Measurements from ENCODE around the gene SMIM23. TPM values are rescaled to one million over a fixed set of nuclear protein-coding genes. Genes with fewer than 3 reads are reported as not detected.

The SMIM23 gene
- total RNA-seq (2014; rRNA removed) (not detected in 2 replicates), Bru-seq, nascent RNA (not detected), BruChase-seq, experiment 1, labeled RNA remaining after a 6-hour chase (not detected), BruChase-seq, experiment 2, labeled RNA remaining after a 2-hour chase (not detected)
- long read RNA-seq: 0 reads

DNA sequence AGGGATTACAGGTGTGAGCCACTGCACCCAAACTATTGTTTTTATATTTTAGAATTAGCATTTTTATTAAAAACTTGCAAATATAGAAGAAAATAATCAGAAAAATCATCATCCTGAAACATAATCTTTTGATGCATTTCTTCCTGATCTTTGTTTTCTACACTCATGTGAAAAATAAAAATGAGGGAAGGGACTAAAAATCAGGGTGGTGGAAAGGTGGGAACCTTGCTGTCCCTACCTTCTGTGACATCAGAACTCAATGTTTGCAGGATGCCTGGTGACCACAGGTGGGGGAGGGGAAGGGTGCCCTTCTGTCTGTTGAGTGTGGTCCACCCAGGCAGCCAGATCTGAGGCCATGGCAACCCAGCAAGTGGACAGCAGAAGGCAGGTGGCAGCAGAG is at the start of gene SMIM23:
Gene SMIM23, plus strand, starts transcription at position 301 of the 400 bp plus-strand sequence. Its CDS starts 55 bp downstream, at position 356.
- H3K36me3 ChIP-seq (ENCODE audit: low read depth, low read length): no peaks in the 10 kb centered on the region
- no peak within 1 kb of the TSS for H3K4me3 ChIP-seq (ENCODE audit: low read length)
- H4K20me1 ChIP-seq (ENCODE audit: low read length): no peaks in the 10 kb centered on the region
- H3K9me2 ChIP-seq (replicated peaks; ENCODE audit: low read length): no peaks in the 10 kb centered on the region
- H3K4me1 ChIP-seq (ENCODE audit: insufficient read depth, low read length): peaks cover 9% of the 10 kb centered on the region
- H2AFZ ChIP-seq (ENCODE audit: low read length): no peak within 1 kb of the TSS
- peaks cover 27% of the 10 kb centered on the region; the same call in 1 of the 2 replicates for H3K27me3 ChIP-seq (ENCODE audit: low read length)
- no TSS peak for BruUV-seq (replicated peaks)
- H3K9ac ChIP-seq (ENCODE audit: low read length): no peak within 1 kb of the TSS
- CTCF ChIA-PET: no interaction called here
- DNase-seq: no peak
- no peaks in the 10 kb centered on the region for H3K79me2 ChIP-seq (ENCODE audit: low read length)
- intact Hi-C loops (cut with micrococcal nuclease): no loop called here
- no peak within 1 kb of the TSS for H3K4me2 ChIP-seq (ENCODE audit: low read length)
- H3K9me3 ChIP-seq (ENCODE audit: low read length): no peaks in the 10 kb centered on the region
- no peak for TF ChIP-seq EZH2phosphoT487 (IDR thresholded peaks at IDR 0.05; ENCODE audit: borderline replicate concordance, low read length)
- TF ChIP-seq, protein P1, sequence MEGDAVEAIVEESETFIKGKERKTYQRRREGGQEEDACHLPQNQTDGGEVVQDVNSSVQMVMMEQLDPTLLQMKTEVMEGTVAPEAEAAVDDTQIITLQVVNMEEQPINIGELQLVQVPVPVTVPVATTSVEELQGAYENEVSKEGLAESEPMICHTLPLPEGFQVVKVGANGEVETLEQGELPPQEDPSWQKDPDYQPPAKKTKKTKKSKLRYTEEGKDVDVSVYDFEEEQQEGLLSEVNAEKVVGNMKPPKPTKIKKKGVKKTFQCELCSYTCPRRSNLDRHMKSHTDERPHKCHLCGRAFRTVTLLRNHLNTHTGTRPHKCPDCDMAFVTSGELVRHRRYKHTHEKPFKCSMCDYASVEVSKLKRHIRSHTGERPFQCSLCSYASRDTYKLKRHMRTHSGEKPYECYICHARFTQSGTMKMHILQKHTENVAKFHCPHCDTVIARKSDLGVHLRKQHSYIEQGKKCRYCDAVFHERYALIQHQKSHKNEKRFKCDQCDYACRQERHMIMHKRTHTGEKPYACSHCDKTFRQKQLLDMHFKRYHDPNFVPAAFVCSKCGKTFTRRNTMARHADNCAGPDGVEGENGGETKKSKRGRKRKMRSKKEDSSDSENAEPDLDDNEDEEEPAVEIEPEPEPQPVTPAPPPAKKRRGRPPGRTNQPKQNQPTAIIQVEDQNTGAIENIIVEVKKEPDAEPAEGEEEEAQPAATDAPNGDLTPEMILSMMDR (conservative IDR thresholded peaks at IDR 0.05; ENCODE audit: low read depth, low read length): no peak
- no peak for TF ChIP-seq EZH2 (IDR thresholded peaks at IDR 0.05; ENCODE audit: low read length, unreplicated experiment)
- no peak within 1 kb of the TSS for H3K27ac ChIP-seq (ENCODE audit: low read length)
- POLR2A ChIA-PET (ENCODE audit: unreplicated experiment): no interaction called here
- no peak for ATAC-seq
- H3F3A ChIP-seq (ENCODE audit: low read length, unreplicated experiment): no peaks in the 10 kb centered on the region

DNA sequence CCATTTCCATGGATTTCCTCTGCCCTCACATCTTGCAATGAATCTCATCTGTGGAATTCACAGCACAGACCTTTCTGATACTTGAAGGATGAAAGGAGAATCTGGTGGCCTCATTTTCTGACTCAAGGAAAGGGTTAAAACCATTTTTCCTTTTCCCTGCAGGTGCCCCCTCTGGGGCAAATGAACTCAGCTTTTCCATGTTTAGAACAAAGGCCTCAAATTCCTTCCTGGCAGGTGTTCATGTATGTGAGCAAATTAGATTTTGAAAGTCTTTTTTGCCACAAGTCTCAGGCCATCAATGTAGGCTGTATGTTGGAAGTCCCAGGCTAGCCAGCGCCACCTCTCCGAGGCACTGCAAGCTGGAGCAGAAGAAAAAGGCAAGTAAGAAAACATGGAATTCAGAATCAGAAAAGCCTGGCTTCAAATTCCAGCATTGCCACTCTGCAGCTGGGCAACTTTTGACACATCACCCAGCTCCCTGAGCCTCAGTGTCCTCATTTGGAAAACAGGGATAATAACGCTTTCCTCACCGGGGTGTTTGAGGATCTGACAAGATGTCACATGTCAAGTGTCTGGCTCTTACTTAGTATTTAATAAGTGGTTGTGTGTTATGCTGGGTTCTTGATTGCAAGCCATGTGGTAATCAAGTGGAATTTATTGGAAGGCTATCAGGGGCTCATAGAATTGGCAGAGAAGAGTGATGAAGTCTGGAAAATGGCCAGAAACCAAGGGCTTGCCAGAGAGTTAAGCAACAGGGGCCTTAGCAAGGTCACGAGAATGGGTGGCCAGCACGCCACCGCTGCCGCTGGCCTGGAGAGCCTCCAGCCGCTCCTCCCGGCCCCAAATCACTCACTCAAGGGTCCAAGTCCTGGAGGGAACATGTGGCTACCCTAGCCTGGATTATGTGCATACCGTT is 48.4 kb upstream of the SMIM23 start:
- ATAC-seq: no peak
- Histone ChIP-seq H3K4me3 (ENCODE audit: low read length) (no peak overlapping the region), H2AFZ (ENCODE audit: low read length) (no peak overlapping the region), H3F3A (ENCODE audit: low read length, unreplicated experiment) (no peaks in the 10 kb centered on the region), H4K20me1 (ENCODE audit: low read length) (no peaks in the 10 kb centered on the region), H3K9ac (ENCODE audit: low read length) (no peak overlapping the region), H3K4me2 (ENCODE audit: low read length) (no peak overlapping the region), H3K9me2 (replicated peaks; ENCODE audit: low read length) (no peaks in the 10 kb centered on the region), H3K36me3 (ENCODE audit: low read depth, low read length) (no peaks in the 10 kb centered on the region), H3K27me3 (ENCODE audit: low read length) (peaks cover 52% of the 10 kb centered on the region), H3K79me2 (ENCODE audit: low read length) (no peaks in the 10 kb centered on the region), H3K27ac (ENCODE audit: low read length) (no peak overlapping the region), H3K4me1 (ENCODE audit: insufficient read depth, low read length) (no peaks in the 10 kb centered on the region), H3K9me3 (ENCODE audit: low read length) (no peaks in the 10 kb centered on the region)
- DNase-seq: no peak
- ChIA-PET CTCF (no interaction called here), POLR2A (ENCODE audit: unreplicated experiment) (no interaction called here)
- no TSS peak for BruUV-seq (replicated peaks)
- no peak for TF ChIP-seq EZH2 (IDR thresholded peaks at IDR 0.05; ENCODE audit: low read length, unreplicated experiment)
- TF ChIP-seq, protein P1 (conservative IDR thresholded peaks at IDR 0.05; ENCODE audit: low read depth, low read length): no peak
- no peak for TF ChIP-seq EZH2phosphoT487 (IDR thresholded peaks at IDR 0.05; ENCODE audit: borderline replicate concordance, low read length)
- intact Hi-C loops (cut with micrococcal nuclease): no loop called here

DNA sequence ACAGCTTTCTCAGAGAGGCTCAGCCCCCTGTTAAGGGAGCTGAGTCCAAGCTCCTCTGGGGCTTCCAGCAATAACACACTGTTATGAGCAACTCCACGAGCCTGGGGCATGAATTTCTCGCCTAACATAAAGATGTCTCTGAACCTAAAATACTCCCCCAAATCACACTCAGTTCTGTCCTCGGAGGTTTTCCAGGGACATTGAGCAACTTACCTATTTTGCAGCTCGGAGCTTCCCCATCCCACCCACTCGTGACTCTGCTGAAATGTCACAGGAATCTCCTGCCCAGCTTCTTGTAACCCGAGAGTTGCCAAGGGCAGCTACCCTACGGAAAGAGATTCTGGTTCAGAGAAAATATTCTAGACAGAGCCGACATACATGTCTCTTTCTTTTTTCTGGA is 47.1 kb upstream of the SMIM23 start:
- H4K20me1 ChIP-seq (ENCODE audit: low read length): no peaks in the 10 kb centered on the region
- H3K9me3 ChIP-seq (ENCODE audit: low read length): no peaks in the 10 kb centered on the region
- no peaks in the 10 kb centered on the region for H3K36me3 ChIP-seq (ENCODE audit: low read depth, low read length)
- intact Hi-C loops (cut with micrococcal nuclease): no loop called here
- ATAC-seq: no peak
- no peak for DNase-seq
- no peak overlapping the region for H3K4me2 ChIP-seq (ENCODE audit: low read length)
- H3K4me1 ChIP-seq (ENCODE audit: insufficient read depth, low read length): no peaks in the 10 kb centered on the region
- no peaks in the 10 kb centered on the region for H3K79me2 ChIP-seq (ENCODE audit: low read length)
- H3K9ac ChIP-seq (ENCODE audit: low read length): no peak overlapping the region
- BruUV-seq (replicated peaks): no TSS peak
- H3K9me2 ChIP-seq (replicated peaks; ENCODE audit: low read length): no peaks in the 10 kb centered on the region
- no peaks in the 10 kb centered on the region for H3F3A ChIP-seq (ENCODE audit: low read length, unreplicated experiment)
- ChIA-PET CTCF (no interaction called here), POLR2A (ENCODE audit: unreplicated experiment) (no interaction called here)
- no peak overlapping the region for H3K4me3 ChIP-seq (ENCODE audit: low read length)
- H3K27ac ChIP-seq (ENCODE audit: low read length): no peak overlapping the region
- H3K27me3 ChIP-seq (ENCODE audit: low read length): peaks cover 52% of the 10 kb centered on the region
- TF ChIP-seq EZH2phosphoT487 (IDR thresholded peaks at IDR 0.05; ENCODE audit: borderline replicate concordance, low read length): no peak
- TF ChIP-seq, protein P1 (conservative IDR thresholded peaks at IDR 0.05; ENCODE audit: low read depth, low read length): no peak
- TF ChIP-seq EZH2 (IDR thresholded peaks at IDR 0.05; ENCODE audit: low read length, unreplicated experiment): no peak
- no peak overlapping the region for H2AFZ ChIP-seq (ENCODE audit: low read length)
